HG03060 (cell line): ENCODE data around the gene THRA.

Experiments used
- ATAC-seq: cut with Tn5 transposase; IDR thresholded peaks from one replicate; pipeline ENCODE4 v1.9.1; 2021; ENCODE audit warnings: low read depth, moderate number of reproducible peaks; ENCODE audit not compliant: unreplicated experiment

THRA gene

GRCh38 chr17:40108970-40109824 is 46.4 kb downstream of the THRA start:
- no peak for ATAC-seq

- no peak for ATAC-seq
Measured at GRCh38 chr17:40110026-40110845, 47.5 kb downstream of the THRA start.

- ATAC-seq = no peak
Measured at GRCh38 chr17:40111221-40112128, 48.7 kb downstream of the THRA start.

DNA sequence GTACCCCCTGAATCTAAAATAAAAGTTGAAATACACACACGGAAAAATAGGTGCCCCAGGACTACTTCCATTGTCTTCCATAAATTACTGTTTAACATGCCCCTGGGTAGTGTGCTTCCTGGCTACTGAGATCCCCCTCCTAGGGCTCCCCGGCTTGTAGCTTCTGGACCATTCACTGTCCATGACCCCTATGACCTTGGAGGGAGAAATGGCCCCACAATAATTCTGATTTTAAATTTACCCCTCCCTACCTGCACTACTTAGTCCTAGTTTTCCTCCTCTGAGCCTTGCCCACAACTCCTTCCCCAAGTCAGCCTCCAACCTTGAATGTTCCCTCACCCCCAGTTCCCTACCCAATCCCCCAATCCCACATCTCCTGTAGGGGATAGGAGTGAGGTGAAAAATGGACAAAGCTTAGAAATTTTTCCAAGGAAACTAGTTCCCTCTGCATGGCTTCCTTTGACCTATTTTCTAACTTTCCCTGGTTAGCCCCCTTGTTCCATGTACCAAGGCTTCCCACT is 49.5 kb downstream of the THRA start:
- no peak for ATAC-seq

DNA sequence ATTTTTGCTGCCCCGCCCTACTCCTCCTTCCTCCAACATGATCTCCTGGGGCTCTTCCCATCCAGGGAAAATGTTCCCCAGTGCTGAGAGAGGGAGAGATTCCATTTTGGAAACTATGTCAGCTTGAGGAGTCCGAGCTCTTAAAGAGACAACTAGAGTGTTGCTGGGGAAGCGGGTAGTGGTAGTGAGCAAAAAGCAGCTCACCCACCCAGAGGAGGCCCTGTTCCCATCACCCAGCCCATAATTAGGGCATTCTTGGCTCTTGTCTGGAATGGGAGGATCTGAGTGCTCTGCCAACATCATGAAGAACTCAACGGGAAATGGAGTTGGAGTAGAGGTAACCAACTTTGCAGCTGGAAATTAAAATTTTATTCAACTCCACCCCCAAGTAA is 49.9 kb downstream of the THRA start:
- no peak for ATAC-seq

DNA sequence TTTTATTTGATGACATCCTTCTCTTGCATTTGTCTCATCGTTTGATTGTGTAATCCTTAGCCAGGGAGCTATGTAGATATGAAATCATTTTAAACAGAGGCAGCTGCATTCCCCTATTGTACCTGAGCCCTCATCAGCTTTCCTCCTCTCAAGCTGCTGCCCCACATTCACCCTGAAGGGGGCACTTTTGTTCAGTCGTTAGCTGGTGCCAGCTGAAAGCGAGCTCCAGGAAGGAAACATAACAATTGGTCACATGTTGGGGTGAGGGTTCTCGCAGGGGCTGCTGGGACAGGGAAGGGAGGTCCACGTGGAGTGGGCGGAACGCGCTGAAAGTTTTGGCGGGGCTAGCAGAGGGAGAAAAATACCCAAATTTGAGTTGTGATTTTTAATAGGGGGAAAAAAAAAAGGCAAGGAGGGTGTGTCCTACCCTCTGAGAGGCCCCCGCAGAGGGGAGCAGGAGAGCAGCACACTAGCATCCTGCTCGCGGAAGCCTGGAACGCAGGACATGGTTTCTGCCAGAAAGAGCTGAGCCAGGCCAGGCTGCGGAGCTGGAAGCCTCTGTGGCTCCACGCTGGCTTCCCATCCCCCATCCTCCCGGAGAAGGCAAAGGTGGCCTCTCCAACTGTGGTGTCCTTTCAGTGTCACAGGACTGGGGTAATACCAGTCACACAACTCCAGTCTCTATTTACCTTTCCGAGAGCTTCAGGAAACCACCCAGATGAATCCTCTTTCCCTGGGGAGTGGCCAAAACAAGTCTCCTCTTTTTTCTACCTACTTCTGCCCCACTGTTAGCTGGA is 50.5 kb downstream of the THRA start:
- ATAC-seq = peak; percentile 79

DNA sequence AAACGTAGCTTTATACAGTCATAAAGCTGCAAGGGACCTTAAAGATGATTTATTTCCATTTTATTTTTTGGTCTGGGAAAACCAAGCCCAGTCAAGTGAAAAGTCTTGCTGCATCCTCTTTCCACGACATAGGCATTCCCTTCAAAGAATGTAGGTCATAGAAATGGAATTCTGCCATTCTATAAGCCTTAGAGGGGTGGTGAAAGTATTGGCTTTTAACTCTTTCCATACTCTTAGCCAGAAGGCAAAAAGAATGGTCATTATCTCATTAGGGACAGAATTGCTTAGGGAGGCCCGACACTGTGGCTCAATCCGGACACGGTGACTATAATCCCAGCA is 51.1 kb downstream of the THRA start:
- no peak for ATAC-seq

DNA sequence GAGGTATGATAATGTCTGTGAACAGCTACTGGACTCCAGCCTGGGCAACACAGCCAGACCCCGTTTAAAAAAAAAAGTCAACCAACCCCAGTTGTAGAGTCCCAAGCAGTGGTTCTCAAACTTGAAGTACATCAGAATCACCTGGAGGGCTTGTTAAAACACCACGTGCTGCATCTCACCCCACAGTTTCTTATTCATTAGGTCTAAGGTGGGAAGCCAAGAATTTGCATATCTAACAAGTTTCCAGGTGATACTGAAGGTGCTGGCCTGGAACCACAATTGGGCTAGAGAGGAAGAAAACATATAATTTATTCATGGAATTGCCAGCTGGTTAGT is 52.3 kb downstream of the THRA start:
- ATAC-seq = no peak

DNA sequence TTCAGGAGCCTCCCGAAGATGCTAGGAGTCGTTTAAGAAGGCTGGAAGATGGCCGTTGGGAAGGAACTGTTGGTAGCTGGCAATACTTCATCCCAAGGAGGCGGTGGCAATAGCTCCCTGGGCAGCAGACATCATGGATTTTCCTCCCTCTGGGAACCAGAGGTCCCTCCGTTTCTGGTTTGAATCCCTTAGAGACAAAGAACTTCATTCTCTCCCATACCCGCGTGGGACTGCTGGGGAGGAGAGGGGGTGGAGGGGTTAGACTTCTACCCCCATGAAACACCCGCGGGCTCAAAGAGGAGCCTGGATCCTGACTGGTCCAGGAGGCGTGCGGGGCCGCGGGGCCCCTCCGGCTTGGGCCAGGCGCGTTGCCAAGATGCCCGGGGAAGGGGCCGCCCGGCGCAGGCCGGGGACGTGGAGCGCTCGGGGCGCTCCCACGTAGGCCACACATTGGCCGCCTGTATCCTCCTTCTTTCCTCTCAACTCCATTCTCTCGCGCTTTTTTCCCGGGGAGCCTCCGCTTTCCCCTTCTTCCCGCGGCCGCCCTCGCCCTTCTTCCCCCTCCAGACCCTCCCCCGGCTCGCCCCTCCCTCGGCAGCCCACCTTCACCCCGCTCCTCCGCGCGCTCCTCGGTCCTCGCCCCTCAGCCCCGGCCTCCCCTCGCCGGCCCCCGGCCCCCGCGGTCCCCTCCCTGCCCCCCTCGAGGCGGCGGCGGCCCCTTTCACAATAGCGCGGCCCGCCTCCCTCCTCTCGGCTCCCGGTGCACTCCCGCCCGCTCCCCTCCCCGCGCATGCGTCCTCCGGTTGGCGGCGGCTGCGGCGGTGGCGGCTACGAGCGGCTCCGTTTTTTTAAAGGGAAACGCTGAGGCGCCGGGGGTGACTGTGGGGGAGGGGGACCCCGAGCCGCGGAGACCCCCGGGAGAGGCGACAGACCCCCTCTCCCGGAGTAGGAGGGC is 58.7 kb downstream of the THRA start, which contains the start of gene MSL1:
TSS of gene MSL1 (plus strand) at position 791 of the 955 bp plus-strand sequence. CDS start 642 bp downstream, outside the sequence.
- ATAC-seq = no peak

DNA sequence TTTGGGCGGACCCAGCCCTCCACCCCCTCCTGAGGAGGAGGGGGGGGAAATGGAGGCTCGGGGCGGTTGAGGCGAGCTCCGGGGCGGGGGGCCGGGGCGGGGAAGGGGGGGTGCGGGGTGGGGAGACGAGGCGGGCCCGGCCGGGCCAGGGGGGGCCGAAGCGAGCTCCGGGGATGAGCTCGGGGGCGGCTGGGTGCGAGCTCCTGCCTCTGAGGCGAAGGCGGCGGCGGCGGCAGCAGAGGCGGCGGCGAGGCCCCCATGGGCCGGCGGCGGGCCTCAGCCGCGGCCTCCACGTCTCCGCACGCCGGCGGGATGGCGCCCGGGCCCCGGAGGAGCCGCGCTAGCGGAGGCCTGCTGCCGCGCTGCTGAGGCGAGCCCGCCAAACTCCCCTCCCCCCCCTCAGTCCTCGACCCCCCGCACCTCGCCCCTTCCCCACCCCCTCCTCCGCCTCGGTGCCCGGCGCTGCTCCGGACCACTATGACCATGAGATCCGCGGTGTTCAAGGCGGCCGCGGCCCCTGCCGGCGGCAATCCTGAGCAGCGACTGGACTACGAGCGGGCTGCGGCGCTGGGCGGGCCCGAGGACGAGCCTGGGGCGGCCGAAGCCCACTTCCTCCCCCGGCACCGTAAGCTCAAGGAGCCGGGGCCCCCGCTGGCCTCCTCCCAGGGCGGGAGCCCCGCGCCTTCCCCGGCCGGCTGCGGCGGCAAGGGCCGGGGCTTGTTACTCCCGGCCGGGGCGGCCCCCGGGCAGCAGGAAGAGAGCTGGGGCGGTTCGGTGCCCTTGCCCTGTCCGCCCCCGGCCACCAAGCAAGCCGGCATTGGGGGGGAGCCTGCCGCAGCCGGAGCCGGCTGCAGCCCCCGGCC is 59.6 kb downstream of the THRA start:
- ATAC-seq = no peak

- no peak for ATAC-seq
Measured at GRCh38 chr17:40122999-40123810, 60.4 kb downstream of the THRA start.

- no peak for ATAC-seq
Measured at GRCh38 chr17:40123811-40124114, 61.0 kb downstream of the THRA start.

DNA sequence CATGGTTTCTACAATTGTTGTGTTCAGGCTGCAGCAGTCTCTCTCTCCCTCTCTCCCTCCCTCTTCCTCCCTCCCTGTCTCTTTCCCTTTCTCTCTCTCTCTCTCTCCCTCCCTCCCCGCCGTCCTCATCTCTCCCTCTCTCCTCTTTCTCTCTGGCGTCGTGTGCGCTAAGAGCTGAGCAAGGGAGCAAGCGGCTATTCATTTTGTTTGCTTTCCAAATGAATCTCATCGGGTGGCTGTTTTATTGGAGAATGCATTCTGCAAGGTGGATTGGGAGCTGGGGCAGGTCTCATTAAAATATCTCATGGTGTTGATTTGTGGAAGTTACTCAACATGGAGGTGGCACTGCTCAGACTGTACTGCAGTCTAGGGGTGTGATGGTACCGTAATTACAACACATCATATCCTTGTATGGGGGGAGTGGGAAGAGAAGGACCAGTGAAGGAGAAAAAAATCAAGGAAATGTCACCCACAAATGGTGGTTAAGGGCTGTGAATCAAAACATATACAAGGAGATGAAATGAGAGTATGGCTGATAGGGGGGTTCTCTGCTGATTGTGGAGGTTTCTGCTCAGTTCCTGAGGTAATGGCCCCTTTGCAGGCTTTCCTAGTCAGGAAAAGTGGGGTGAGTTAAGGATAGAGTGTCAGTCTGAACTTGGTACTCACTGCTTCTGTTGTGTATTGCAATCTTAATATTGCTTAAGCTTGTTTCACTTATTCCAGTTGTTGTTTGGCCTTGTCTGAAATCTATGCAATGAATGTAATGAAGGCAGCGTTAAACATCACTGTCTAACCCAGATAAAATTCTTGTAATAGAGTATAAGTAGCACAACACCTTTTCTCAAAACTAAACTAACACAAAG is 61.7 kb downstream of the THRA start:
- ATAC-seq = no peak

GRCh38 chr17:40129498-40129897 is 66.7 kb downstream of the THRA start:
- ATAC-seq = no peak

DNA sequence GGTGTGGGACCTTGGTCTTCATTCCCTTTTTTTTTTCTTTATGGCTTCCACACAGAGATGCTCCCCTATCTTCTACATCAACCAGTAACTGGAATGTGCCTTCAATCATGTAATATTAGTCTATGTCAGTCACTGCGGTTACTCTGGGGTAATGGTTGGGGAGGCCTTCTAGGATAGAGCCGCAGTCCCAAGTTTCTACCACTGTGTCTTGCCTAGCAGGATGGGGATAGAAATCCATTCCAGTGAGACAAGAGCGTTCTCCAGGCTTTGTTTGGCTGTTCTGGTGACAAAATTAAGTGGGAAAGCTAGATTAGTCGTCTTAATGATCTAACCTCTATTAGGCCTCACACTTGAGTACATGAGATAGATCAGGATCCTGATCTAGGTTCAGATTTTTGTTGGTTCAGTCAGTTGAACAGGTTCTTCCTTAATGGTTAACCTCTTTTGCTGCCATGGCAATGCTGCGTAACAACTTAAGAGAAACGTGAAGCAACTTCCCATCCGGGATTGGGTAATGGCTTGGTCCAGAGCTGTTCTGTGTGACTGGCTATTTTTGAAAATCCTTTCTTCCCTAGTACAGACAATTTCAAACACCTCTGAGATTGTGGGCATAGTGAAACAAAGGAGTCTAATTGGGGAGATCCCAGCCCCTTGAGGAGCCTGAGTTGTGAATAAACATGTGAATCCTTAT is 67.7 kb downstream of the THRA start:
- no peak for ATAC-seq

DNA sequence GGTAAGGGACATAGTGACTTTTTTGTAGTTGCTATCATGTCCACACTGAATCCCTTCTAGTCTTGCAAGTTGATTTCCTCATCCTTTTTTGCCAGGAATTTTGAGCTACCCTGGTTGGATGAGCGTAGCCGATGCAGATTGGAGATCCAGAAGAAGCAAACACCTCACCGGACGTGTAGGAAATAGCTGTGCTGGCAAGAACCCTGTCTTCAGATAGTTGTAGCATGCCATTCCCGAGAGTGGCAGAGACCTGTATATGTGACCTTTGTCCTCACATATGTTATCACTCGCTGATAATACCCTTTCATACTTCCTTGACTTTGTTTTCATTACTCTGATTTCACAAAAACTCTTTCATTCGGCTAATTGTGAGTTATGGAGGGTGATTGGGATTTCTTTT is 71.4 kb downstream of the THRA start:
- no peak for ATAC-seq
